Calu3 (cell line): ENCODE results near the gene MSX2. TPM values are rescaled to one million over a fixed set of nuclear protein-coding genes. Genes with fewer than 3 reads are reported as not detected.

Experiments
- BruUV-seq: library from RNA; stranded (reverse); fragments of 400-500 nt; replicated peaks from 2 replicates; lab custom pipeline; 2021; lab: Mats Ljungman, UMichigan
- CTCF ChIA-PET: fragments of 300-600 bp; sonication (Branson Sonifier 250); formaldehyde crosslinking; loops from one replicate; lab custom pipeline; 2022; ENCODE audit warnings: antibody characterized with exemption; lab: Charles Lee
- DNase-seq: peaks from one replicate; pipeline ENCODE4 v3.0.0; 2022
- H3K27ac Mint-ChIP-seq: one replicate; pipeline ENCODE4 v1.8.0; 2022; ENCODE audit warnings: mixed read lengths; ENCODE audit not compliant: unreplicated experiment
- H3K27me3 Mint-ChIP-seq: one replicate; pipeline ENCODE4 v1.8.0; 2022; ENCODE audit warnings: mixed read lengths; ENCODE audit not compliant: unreplicated experiment
- H3K36me3 Mint-ChIP-seq: one replicate; pipeline ENCODE4 v1.8.0; 2022; ENCODE audit warnings: mild to moderate bottlenecking, moderate library complexity, mixed read lengths; ENCODE audit not compliant: insufficient read depth, unreplicated experiment
- H3K4me1 Mint-ChIP-seq: one replicate; pipeline ENCODE4 v1.8.0; 2022; ENCODE audit warnings: mild to moderate bottlenecking, low read depth, mixed read lengths; ENCODE audit not compliant: unreplicated experiment
- H3K4me3 Mint-ChIP-seq: one replicate; pipeline ENCODE4 v1.8.0; 2022; ENCODE audit warnings: mild to moderate bottlenecking, low read depth, moderate library complexity, mixed read lengths; ENCODE audit not compliant: unreplicated experiment
- H3K9me3 Mint-ChIP-seq: one replicate; pipeline ENCODE4 v1.8.0; 2022; ENCODE audit warnings: low read depth, mixed read lengths; ENCODE audit not compliant: unreplicated experiment
- intact Hi-C: fragments of 100-400 bp; cut with micrococcal nuclease; formaldehyde crosslinking; loops from one replicate; pipeline ENCODE4 v1.10.0; 2022; ENCODE audit not compliant: unreplicated experiment
- total RNA-seq: library from RNA; stranded (reverse); gene quantifications from 2 replicates; pipeline ENCODE4 v1.2.3, GENCODE V29; 2022
- TF ChIP-seq, protein P1 (sequence below): fragments of 200-600 bp; IDR thresholded peaks from one replicate; pipeline ENCODE4 v1.8.0; 2022; ENCODE audit warnings: antibody characterized with exemption; ENCODE audit not compliant: unreplicated experiment

MSX2 gene
- total RNA-seq, 1 experiment from 2014 or later, result 8.4 TPM

- BruUV-seq, result no TSS peak
- H3K27ac Mint-ChIP-seq, result no peak overlapping the region
- TF ChIP-seq, protein P1, sequence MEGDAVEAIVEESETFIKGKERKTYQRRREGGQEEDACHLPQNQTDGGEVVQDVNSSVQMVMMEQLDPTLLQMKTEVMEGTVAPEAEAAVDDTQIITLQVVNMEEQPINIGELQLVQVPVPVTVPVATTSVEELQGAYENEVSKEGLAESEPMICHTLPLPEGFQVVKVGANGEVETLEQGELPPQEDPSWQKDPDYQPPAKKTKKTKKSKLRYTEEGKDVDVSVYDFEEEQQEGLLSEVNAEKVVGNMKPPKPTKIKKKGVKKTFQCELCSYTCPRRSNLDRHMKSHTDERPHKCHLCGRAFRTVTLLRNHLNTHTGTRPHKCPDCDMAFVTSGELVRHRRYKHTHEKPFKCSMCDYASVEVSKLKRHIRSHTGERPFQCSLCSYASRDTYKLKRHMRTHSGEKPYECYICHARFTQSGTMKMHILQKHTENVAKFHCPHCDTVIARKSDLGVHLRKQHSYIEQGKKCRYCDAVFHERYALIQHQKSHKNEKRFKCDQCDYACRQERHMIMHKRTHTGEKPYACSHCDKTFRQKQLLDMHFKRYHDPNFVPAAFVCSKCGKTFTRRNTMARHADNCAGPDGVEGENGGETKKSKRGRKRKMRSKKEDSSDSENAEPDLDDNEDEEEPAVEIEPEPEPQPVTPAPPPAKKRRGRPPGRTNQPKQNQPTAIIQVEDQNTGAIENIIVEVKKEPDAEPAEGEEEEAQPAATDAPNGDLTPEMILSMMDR, result no peak
- peaks cover 3% of the 10 kb centered on the region for H3K36me3 Mint-ChIP-seq
- H3K4me3 Mint-ChIP-seq, result no peak overlapping the region
- no peaks in the 10 kb centered on the region for H3K9me3 Mint-ChIP-seq
- peaks cover 16% of the 10 kb centered on the region for H3K4me1 Mint-ChIP-seq
- CTCF ChIA-PET, result interaction anchor here (0.6 kb wide), 1 partner anchor 102 kb away, joined by 5 read pairs; no protein-coding TSS in a partner anchor
- H3K27me3 Mint-ChIP-seq, result peaks cover 23% of the 10 kb centered on the region
- DNase-seq, result no peak
- intact Hi-C loops, result no loop called here
These were observed 26.2 kb upstream of the MSX2 start for GRCh38 chr5:174698156-174698555.

DNA sequence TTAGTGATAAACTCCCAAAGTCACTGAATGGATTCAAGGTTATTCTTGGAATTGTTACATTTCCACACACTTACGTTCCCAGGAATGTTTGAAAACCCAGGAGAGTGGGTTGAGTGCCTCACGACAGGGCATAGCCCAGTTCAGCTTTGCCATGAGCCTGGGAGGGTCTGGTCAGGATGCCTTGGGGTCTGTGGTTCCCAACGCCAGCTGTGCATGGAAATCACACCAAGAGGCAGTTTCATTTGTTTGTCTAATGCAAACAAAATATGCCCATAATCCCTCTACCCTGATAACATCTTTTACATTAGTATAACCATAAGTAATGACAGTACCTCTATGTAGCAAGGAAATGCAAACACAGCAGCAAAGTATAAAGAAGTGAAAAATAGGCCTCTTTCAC lies 25.3 kb upstream of the MSX2 start:
- H3K27me3 Mint-ChIP-seq, result peaks cover 16% of the 10 kb centered on the region
- no peak overlapping the region for H3K4me3 Mint-ChIP-seq
- H3K27ac Mint-ChIP-seq, result no peak overlapping the region
- intact Hi-C loops, result no loop called here
- peaks cover 6% of the 10 kb centered on the region for H3K4me1 Mint-ChIP-seq
- CTCF ChIA-PET, result interaction anchor here (0.7 kb wide), 1 partner anchor 238 kb away, joined by 3 read pairs; no protein-coding TSS in a partner anchor
- no peaks in the 10 kb centered on the region for H3K9me3 Mint-ChIP-seq
- no peak for DNase-seq
- TF ChIP-seq, protein P1, result no peak
- BruUV-seq, result no TSS peak
- H3K36me3 Mint-ChIP-seq, result peaks cover 3% of the 10 kb centered on the region

DNA sequence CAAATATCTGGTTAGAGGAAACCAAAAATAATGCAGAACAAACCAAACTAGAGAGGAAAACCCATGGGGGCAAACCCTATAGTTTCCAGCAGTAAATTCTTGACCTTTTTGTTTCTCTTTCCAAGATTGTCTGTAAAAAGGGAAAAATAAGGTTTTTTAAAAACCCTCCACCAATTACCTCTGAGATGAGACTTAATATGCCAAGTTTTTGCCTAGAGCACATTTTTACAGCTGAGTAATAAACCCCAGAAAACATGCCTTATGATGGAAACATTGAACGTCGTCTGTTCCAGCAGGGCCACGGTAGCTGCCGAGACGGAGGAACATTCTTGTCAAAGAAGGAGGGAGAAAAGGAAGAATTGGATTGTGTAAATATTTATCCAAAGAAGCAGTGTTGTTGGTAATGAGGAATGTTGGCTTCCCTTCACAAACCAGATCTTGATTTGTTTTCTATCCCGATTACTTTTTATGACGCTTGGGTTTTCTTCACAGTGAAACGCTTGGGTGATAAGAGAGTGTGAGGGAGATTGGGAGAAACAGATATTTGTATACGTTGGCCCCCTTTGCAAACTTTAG lies 17.3 kb upstream of the MSX2 start:
- no peaks in the 10 kb centered on the region for H3K4me1 Mint-ChIP-seq
- BruUV-seq, result no TSS peak
- TF ChIP-seq, protein P1, result no peak
- H3K4me3 Mint-ChIP-seq, result no peak overlapping the region
- H3K9me3 Mint-ChIP-seq, result no peaks in the 10 kb centered on the region
- CTCF ChIA-PET, result no interaction called here
- intact Hi-C loops, result no loop called here
- H3K36me3 Mint-ChIP-seq, result no peaks in the 10 kb centered on the region
- peaks cover 40% of the 10 kb centered on the region for H3K27me3 Mint-ChIP-seq
- DNase-seq, result no peak
- H3K27ac Mint-ChIP-seq, result no peak overlapping the region

DNA sequence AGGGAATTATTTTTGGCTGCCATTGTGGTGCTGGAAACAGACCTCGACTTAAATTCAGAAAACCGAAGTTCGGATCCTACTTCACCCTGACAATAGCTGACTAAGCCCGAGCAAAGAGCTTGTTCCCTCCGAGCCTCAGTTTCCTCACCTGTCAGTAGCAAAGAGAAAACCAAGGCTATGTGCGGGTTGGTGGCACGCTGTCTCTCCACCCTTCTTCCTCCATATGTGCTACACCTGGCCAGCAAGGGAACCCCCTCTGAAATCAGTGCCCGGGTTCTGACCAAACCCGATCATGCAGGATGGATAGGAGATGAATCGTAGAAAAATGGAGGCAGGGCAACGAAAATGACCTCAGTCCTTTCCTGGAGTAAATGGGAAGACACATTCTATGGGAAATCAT lies 16.7 kb upstream of the MSX2 start:
- Mint-ChIP-seq H3K27ac (no peak overlapping the region), H3K9me3 (no peaks in the 10 kb centered on the region), H3K4me3 (no peak overlapping the region), H3K27me3 (peaks cover 40% of the 10 kb centered on the region), H3K36me3 (no peaks in the 10 kb centered on the region), H3K4me1 (no peaks in the 10 kb centered on the region)
- TF ChIP-seq, protein P1, result no peak
- no peak for DNase-seq
- CTCF ChIA-PET, result no interaction called here
- BruUV-seq, result no TSS peak
- intact Hi-C loops, result no loop called here
